ENCODE results near the gene LRRTM4.

- TF ChIP-seq BCL11A (IDR thresholded peaks at IDR 0.05; ENCODE audit: low read depth, low read length) (no peak), RCOR1 (conservative IDR thresholded peaks at IDR 0.05; ENCODE audit: low read depth, low read length) (no peak)
Observed at GRCh38 chr2:77370511-77370910, 151.7 kb downstream of the LRRTM4 start.

Measured in GM12878 (cell line).